ENCODE measurements around the gene CORO1A. TPM values are rescaled to one million over a fixed set of nuclear protein-coding genes. Genes with fewer than 3 reads are reported as not detected.
A peak's percentile ranks its signal among the peaks of the same experiment; 100 is the strongest.

CORO1A gene
- total RNA-seq, 1 donor: 0.36 TPM

DNA sequence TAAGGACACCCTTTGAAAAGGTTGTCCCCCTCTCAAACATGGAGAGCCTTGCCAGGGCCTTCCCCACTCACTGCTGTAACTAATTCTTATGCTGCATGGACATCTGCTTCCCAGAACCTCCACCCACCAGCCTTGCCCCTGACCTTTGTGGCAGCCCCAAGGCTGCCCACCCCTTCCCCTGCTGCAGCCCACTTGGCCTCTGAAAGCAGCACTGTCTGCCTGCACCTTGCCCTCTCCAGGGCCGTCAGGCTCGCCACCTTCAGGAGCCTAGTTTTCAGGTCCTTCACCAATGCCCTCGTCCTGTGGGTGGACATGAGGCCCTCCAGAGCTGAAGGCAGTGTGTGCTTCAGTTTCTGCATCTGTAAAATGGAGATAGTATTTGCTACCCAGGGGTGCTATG is 2.7 kb upstream of the CORO1A start:
- Histone ChIP-seq H3K4me2 (ENCODE audit: insufficient read depth, low read length) (no peak overlapping the region), H3K9me3 (ENCODE audit: low read depth, low read length) (no peaks in the 10 kb centered on the region), H3K36me3 (ENCODE audit: insufficient read depth, low read length) (no peaks in the 10 kb centered on the region), H3K79me2 (ENCODE audit: insufficient read depth, low read length) (no peaks in the 10 kb centered on the region), H3K27ac (ENCODE audit: low read depth, low read length) (no peak overlapping the region), H2AFZ (ENCODE audit: low read length) (no peak overlapping the region), H3K27me3 (ENCODE audit: insufficient read depth, low read length) (no peaks in the 10 kb centered on the region), H3K4me3 (ENCODE audit: insufficient read depth, low read length) (no peak overlapping the region), H4K20me1 (ENCODE audit: insufficient read depth, low read length) (peaks cover 3% of the 10 kb centered on the region), H3K4me1 (ENCODE audit: insufficient read depth, low read length) (no peaks in the 10 kb centered on the region)
- DNase-seq (ENCODE audit: insufficient read length, low spot score, missing footprints): peak; percentile 60
- TF ChIP-seq, protein P1, sequence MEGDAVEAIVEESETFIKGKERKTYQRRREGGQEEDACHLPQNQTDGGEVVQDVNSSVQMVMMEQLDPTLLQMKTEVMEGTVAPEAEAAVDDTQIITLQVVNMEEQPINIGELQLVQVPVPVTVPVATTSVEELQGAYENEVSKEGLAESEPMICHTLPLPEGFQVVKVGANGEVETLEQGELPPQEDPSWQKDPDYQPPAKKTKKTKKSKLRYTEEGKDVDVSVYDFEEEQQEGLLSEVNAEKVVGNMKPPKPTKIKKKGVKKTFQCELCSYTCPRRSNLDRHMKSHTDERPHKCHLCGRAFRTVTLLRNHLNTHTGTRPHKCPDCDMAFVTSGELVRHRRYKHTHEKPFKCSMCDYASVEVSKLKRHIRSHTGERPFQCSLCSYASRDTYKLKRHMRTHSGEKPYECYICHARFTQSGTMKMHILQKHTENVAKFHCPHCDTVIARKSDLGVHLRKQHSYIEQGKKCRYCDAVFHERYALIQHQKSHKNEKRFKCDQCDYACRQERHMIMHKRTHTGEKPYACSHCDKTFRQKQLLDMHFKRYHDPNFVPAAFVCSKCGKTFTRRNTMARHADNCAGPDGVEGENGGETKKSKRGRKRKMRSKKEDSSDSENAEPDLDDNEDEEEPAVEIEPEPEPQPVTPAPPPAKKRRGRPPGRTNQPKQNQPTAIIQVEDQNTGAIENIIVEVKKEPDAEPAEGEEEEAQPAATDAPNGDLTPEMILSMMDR (IDR thresholded peaks at IDR 0.05; ENCODE audit: extremely low read depth, low read depth, low read length): no peak

DNA sequence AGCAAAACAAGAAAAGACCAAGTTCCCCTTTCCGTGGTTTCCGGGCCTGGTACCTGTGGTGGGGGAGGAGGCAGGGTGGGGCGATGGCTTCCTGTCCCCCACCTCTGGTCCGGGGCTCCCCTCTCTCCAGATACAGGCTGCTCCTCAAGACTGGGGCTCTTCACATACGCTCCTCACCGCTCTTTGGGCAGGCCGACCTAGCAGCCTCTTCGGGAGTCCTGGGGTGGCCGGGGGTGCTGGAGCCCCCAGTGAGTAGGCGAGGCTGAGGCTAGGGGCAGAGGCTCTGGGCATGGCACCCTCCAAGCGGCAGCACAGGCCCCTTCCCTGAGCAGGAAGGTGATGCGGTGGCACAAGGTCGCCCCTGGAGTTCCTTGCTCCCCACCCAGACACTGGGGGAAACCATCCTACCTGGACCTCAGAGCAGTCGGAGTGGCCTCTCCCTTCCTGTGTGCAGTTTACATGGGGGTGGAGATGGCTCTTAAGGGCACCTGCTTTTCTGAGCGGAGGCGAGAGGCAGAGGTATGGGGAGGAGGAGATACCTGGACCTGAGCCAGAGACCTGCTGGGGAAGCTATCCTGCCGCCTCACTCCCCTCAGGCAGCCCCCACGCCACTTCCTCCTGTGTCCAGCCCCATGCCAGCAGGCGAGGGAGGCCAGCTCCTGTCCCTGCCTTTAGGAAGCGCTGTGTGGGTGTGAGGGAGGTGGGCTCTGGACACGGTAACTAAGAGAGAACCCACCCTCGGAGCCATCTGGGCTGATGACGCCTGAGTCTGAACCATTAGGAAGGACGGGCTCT is 891 bp downstream of the CORO1A start:
- H3K4me2 ChIP-seq (ENCODE audit: insufficient read depth, low read length): peak overlapping the region; percentile 89
- H3K4me1 ChIP-seq (ENCODE audit: insufficient read depth, low read length): no peaks in the 10 kb centered on the region
- H3K79me2 ChIP-seq (ENCODE audit: insufficient read depth, low read length): no peaks in the 10 kb centered on the region
- H4K20me1 ChIP-seq (ENCODE audit: insufficient read depth, low read length): peaks cover 3% of the 10 kb centered on the region
- H3K9me3 ChIP-seq (ENCODE audit: low read depth, low read length): no peaks in the 10 kb centered on the region
- no peaks in the 10 kb centered on the region for H3K36me3 ChIP-seq (ENCODE audit: insufficient read depth, low read length)
- no peak overlapping the region for H3K27ac ChIP-seq (ENCODE audit: low read depth, low read length)
- H3K4me3 ChIP-seq (ENCODE audit: insufficient read depth, low read length): peak overlapping the region; percentile 70
- no peaks in the 10 kb centered on the region for H3K27me3 ChIP-seq (ENCODE audit: insufficient read depth, low read length)
- TF ChIP-seq, protein P1 (IDR thresholded peaks at IDR 0.05; ENCODE audit: extremely low read depth, low read depth, low read length): no peak
- peak; percentile 87 for DNase-seq (ENCODE audit: insufficient read length, low spot score, missing footprints)
- H2AFZ ChIP-seq (ENCODE audit: low read length): no peak overlapping the region

DNA sequence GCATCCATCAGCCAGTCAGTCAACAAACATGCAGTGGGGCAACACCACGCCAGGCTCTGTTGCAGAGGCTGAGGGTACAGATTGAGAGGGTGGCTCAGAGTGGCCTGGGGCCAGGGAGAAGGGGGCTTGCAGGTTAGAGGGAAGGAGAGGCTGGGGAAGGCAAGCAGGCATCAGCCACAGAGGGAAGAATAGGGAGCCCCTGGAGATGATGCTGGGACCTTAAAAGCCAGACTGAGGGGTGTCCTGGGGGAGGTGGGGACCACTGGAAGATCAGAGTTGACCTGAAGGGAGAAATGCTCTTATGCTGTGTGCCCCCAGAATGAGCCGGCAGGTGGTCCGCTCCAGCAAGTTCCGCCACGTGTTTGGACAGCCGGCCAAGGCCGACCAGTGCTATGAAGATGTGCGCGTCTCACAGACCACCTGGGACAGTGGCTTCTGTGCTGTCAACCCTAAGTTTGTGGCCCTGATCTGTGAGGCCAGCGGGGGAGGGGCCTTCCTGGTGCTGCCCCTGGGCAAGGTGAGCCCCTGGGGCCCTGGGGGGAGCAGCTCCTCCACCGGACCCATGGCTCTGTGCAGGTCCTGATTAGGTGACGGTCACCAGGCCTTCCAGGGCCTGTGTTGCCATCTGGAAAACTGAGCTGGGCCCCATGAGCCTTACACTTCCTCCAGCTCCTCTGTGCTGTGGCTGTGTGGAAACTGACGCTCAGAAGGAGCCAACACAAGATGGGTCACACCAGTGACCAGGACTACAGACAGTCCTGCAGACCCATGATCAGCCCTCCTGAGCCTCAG is 1.7 kb downstream of the CORO1A start:
- Histone ChIP-seq H3K4me3 (ENCODE audit: insufficient read depth, low read length) (no peak overlapping the region), H3K79me2 (ENCODE audit: insufficient read depth, low read length) (no peaks in the 10 kb centered on the region), H3K4me1 (ENCODE audit: insufficient read depth, low read length) (no peaks in the 10 kb centered on the region), H3K27me3 (ENCODE audit: insufficient read depth, low read length) (no peaks in the 10 kb centered on the region), H3K36me3 (ENCODE audit: insufficient read depth, low read length) (no peaks in the 10 kb centered on the region), H4K20me1 (ENCODE audit: insufficient read depth, low read length) (peaks cover 3% of the 10 kb centered on the region), H2AFZ (ENCODE audit: low read length) (no peak overlapping the region), H3K27ac (ENCODE audit: low read depth, low read length) (no peak overlapping the region), H3K9me3 (ENCODE audit: low read depth, low read length) (no peaks in the 10 kb centered on the region), H3K4me2 (ENCODE audit: insufficient read depth, low read length) (no peak overlapping the region)
- DNase-seq (ENCODE audit: insufficient read length, low spot score, missing footprints): peak; percentile 81
- TF ChIP-seq, protein P1 (IDR thresholded peaks at IDR 0.05; ENCODE audit: extremely low read depth, low read depth, low read length): no peak

Measured in osteoblast (primary cell).